Lung (tissue), 12 donors: ENCODE data around the gene PRSS2. TPM values are rescaled to one million over a fixed set of nuclear protein-coding genes. Genes with fewer than 3 reads are reported as not detected.
"Not testable (repeated sequence)": the region's sequence is repeated elsewhere in the genome, so short reads cannot be mapped to it uniquely, and the experiment has no call there.

ENCODE experiments used
- ATAC-seq: fragments of 200-7000 bp; cut with Tn5 transposase; one replicate; pipeline ENCODE4 v1.9.1; 2020; ENCODE audit warnings: moderate number of reproducible peaks; ENCODE audit not compliant: insufficient read depth, low FRiP score
- DNase-seq, 3 donors: peaks; one replicate each; pipeline ENCODE4 v3.0.0-alpha.2; 2013 to 2017
- H3K27ac ChIP-seq, 2 donors: one replicate each; pipeline ENCODE4 v1.5.1; 2013; ENCODE audit warnings: mild to moderate bottlenecking in 2 of 2, moderate library complexity in 2 of 2, control low read depth in 1 of 2, inconsistent platforms in 1 of 2, low read depth in 1 of 2, low read length in 1 of 2
- H3K27me3 ChIP-seq, 3 donors: one replicate each; pipeline ENCODE4 v1.5.1; 2013; ENCODE audit warnings: low read length in 2 of 3; ENCODE audit not compliant: control insufficient read depth in 3 of 3, insufficient read depth in 3 of 3
- H3K36me3 ChIP-seq, 4 donors: one replicate each; pipeline ENCODE4 v1.5.1; 2013; ENCODE audit warnings: low read length in 4 of 4, mild to moderate bottlenecking in 1 of 4, moderate library complexity in 1 of 4; ENCODE audit not compliant: control insufficient read depth in 4 of 4, insufficient read depth in 4 of 4
- H3K4me1 ChIP-seq, 5 donors: one replicate each; pipeline ENCODE4 v1.5.1; 2013; ENCODE audit warnings: low read length in 5 of 5, mild to moderate bottlenecking in 2 of 5, moderate library complexity in 1 of 5; ENCODE audit not compliant: control insufficient read depth in 5 of 5, insufficient read depth in 5 of 5
- H3K4me3 ChIP-seq: one replicate; pipeline ENCODE4 v1.5.1; 2013; ENCODE audit warnings: mild to moderate bottlenecking, control low read depth, moderate library complexity
- H3K9ac ChIP-seq, 2 donors: one replicate each; pipeline ENCODE4 v1.5.1; 2013; ENCODE audit warnings: low read length in 2 of 2, control low read depth in 1 of 2; ENCODE audit not compliant: insufficient read depth in 1 of 2
- H3K9me3 ChIP-seq, 4 donors: one replicate each; pipeline ENCODE4 v1.5.1; 2013; ENCODE audit warnings: low read length in 3 of 4, mild to moderate bottlenecking in 1 of 4, moderate library complexity in 1 of 4; ENCODE audit not compliant: control insufficient read depth in 4 of 4, insufficient read depth in 3 of 4
- CTCF ChIP-seq: IDR thresholded peaks from 2 replicates; pipeline ENCODE4 v1.5.1; 2012; ENCODE audit warnings: mild to moderate bottlenecking; ENCODE audit errors: control extremely low read depth, extremely low read depth
- WGBS, 2 donors: extraction: QIAGEN DNeasy Blood & Tissue Kit; methylation state at CpG; one replicate each; pipeline ENCODE4 v1.1.7; 2013; 5-methylcytosine and 5-hydroxymethylcytosine counted together
- polyA plus RNA-seq, 2 donors: library from polyadenylated mRNA; stranded (reverse); fragments of 200-250 nt; gene quantifications; one replicate each; pipeline ENCODE4 v1.2.1, GENCODE V29; 2013
- total RNA-seq, 2 donors: library from RNA; depleted of rRNA in 1 of 2; stranded (reverse); fragments of >200 nt in 1 of 2; gene quantifications; one replicate each; pipeline ENCODE4 v1.2.1, GENCODE V29; 2014 to 2021
- donor health status: control.
- donor health status: control.
- donor health status: Bipolar disorder and iron deficiency.
- donor health status: healthy.
- donor health status: DM: yes; HTN: yes; CAD: no.

The PRSS2 gene
- total and polyA plus RNA-seq, 4 donors, result 0.35 to 47.9 (median 1.7) TPM; not detected in 1

- DNase-seq (no peak), ATAC-seq (no peak)
- WGBS, 2 donors, result 69 to 72% methylated on average over 4 of the region's 4 CpGs
- Histone ChIP-seq H3K36me3 (no peaks in the 10 kb centered on the region), H3K27ac (no peak overlapping the region), H3K4me3 (no peak overlapping the region), H3K9ac (no peak overlapping the region), H3K27me3 (peaks cover 0 to 3% (median 0%) of the 10 kb centered on the region in 3 donors), H3K4me1 (no peaks in the 10 kb centered on the region), H3K9me3 (no peaks in the 10 kb centered on the region)
- TF ChIP-seq CTCF, result no peak
Measured at GRCh38 chr7:142773937-142774744, 3.4 kb downstream of the PRSS2 start.

- H3K36me3 ChIP-seq, result no peaks in the 10 kb centered on the region
- WGBS, 2 donors, result 47 to 60% methylated on average over 8 of the region's 8 CpGs
- H3K9me3 ChIP-seq, result no peaks in the 10 kb centered on the region
- H3K4me1 ChIP-seq, result no peaks in the 10 kb centered on the region
- TF ChIP-seq CTCF, result no peak
- H3K27me3 ChIP-seq, result peaks cover 0 to 3% (median 0%) of the 10 kb centered on the region in 3 donors
- DNase-seq, result no peak
- H3K27ac ChIP-seq, result no peak overlapping the region
- H3K4me3 ChIP-seq, result no peak overlapping the region
- no peak for ATAC-seq
- H3K9ac ChIP-seq, result no peak overlapping the region
Measured at GRCh38 chr7:142774826-142775225, 4.1 kb downstream of the PRSS2 start.

GRCh38 chr7:142775351-142776115, 4.8 kb downstream of the PRSS2 start:
- WGBS, 2 donors, result 69 to 74% methylated on average over 6 of the region's 6 CpGs
- not testable (repeated sequence) for H3K27ac ChIP-seq, DNase-seq, H3K36me3 ChIP-seq, H3K4me1 ChIP-seq, H3K9ac ChIP-seq, H3K9me3 ChIP-seq, H3K4me3 ChIP-seq, H3K27me3 ChIP-seq, ATAC-seq

DNA sequence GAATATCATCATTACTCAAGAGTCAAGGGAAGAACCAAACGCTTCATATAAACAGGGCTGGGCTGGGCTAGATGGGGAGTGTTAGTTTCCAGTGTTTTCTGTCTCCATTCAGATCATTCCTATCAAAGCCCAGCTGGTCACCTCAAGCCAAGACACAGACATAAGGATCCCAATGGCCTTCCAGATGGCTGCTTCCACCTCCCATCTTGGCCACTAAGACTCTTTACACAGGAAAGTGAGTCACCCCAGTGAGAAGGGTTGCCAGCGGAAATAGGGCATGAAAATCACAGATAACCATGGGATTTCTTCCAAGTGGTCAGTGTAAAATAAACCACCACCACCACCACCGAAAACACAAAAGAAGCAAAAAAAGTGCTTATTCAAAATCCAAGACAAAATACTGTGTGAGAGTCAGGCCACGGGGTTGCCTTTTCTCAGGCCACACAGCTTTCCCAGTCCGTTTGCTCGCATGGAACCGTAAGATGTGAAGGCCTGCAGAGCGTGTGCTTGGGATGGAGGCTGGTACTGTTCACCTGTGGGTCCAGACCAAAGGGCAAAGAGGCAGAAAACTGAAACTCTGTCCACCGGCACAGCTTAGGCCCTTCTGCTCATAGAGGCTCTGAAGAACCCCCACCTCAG, 5.6 kb downstream of the PRSS2 start:
- TF ChIP-seq CTCF, result no peak
- H3K4me3 ChIP-seq, result no peak overlapping the region
- 65 to 68% methylated on average over 9 of the region's 9 CpGs for WGBS, 2 donors
- H3K4me1 ChIP-seq, result no peaks in the 10 kb centered on the region
- ATAC-seq (no peak), DNase-seq (no peak)
- no peak overlapping the region for H3K27ac ChIP-seq
- no peak overlapping the region for H3K9ac ChIP-seq
- H3K9me3 ChIP-seq, result no peaks in the 10 kb centered on the region
- H3K36me3 ChIP-seq, result no peaks in the 10 kb centered on the region
- peaks cover 0 to 3% (median 0%) of the 10 kb centered on the region in 3 donors for H3K27me3 ChIP-seq

DNA sequence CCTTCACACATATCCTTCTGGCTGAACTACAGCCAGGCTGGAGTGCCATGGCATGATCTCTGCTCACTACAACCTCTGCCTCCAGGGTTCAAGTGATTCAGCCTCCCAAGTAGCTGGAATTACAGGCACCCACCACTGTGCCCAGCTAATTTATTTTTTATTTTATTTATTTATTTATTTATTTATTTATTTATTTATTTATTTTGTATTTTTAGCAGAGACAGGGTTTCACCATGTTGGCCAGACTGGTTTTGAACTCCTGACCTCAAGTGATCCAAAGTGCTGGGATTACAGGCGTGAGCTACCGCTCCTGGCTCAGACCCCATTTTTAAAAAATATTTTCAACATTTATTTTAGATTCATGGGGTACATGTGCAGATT, 6.1 kb downstream of the PRSS2 start:
- H3K9me3 ChIP-seq, H3K27ac ChIP-seq, H3K27me3 ChIP-seq, H3K4me1 ChIP-seq, H3K36me3 ChIP-seq, DNase-seq, H3K4me3 ChIP-seq, ATAC-seq, H3K9ac ChIP-seq: not testable (repeated sequence)
- WGBS, 2 donors, result 93 to 98% methylated on average over 2 of the region's 2 CpGs
